Activated T-helper 17 cell treated with anti-CD3 and anti-CD28 coated beads, Interleukin-2, amount 50 U/mL, for 72 hours (primary cell): Measurements from ENCODE around the gene BID. TPM values are rescaled to one million over a fixed set of nuclear protein-coding genes. Genes with fewer than 3 reads are reported as not detected.

Source experiments
- ATAC-seq: fragments of 150-1000 bp; cut with Tn5 transposase; replicated peaks from 2 replicates; pipeline ENCODE4 v1.10.0; 2021; ENCODE audit warnings: mild to moderate bottlenecking, moderate library complexity
- H3K27ac Mint-ChIP-seq: one replicate; pipeline ENCODE4 v1.8.0; 2022; ENCODE audit warnings: mixed read lengths
- H3K27me3 Mint-ChIP-seq: one replicate; pipeline ENCODE4 v1.8.0; 2022; ENCODE audit warnings: mixed read lengths
- H3K36me3 Mint-ChIP-seq: one replicate; pipeline ENCODE4 v1.8.0; 2022; ENCODE audit warnings: low read depth, mild to moderate bottlenecking, mixed read lengths
- H3K4me1 Mint-ChIP-seq: one replicate; pipeline ENCODE4 v1.8.0; 2022; ENCODE audit warnings: mixed read lengths
- H3K4me3 Mint-ChIP-seq: one replicate; pipeline ENCODE4 v1.8.0; 2022; ENCODE audit warnings: mild to moderate bottlenecking, mixed read lengths
- H3K9me3 Mint-ChIP-seq: one replicate; pipeline ENCODE4 v1.8.0; 2022; ENCODE audit warnings: mixed read lengths
- total RNA-seq, 2 donors: library from RNA; stranded (reverse); gene quantifications; one replicate each; pipeline ENCODE4 v1.2.3, GENCODE V29; 2022

The BID gene
- total RNA-seq, 2 donors from 2014 or later, result 6.2 to 19.2 TPM

DNA sequence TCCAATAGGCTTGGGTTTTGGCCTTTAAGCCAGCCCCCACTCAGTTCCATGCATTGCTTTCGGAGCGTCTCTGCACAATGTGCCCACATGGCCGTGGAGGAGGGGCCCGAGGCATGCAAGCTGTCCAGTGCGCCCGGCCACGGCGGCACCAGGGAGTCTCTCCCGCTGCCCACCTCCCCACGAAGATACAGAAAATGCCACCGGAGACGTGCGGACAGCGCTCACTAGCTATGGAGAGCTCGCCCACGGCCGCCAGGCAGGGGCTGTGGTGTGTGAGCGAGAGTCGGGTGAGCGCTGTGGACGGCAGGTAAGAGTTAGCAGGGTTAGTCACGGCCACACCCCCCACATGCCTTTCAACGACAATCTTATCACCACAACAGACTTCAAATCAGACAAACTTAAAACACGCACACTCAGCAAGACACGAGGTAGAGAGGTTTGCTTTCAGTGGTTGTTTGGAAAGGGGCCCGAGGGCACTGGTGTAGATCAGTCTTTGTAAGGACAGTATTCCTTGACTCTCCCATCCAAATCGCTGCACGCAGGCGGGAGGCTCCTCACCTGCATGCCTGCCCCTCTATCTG, 18.7 kb upstream of the BID start:
- H3K36me3 Mint-ChIP-seq, result peaks cover 4% of the 10 kb centered on the region
- H3K4me3 Mint-ChIP-seq, result no peak overlapping the region
- ATAC-seq, result no peak
- no peak overlapping the region for H3K27ac Mint-ChIP-seq
- H3K4me1 Mint-ChIP-seq, result no peaks in the 10 kb centered on the region
- no peaks in the 10 kb centered on the region for H3K27me3 Mint-ChIP-seq
- H3K9me3 Mint-ChIP-seq, result no peaks in the 10 kb centered on the region

DNA sequence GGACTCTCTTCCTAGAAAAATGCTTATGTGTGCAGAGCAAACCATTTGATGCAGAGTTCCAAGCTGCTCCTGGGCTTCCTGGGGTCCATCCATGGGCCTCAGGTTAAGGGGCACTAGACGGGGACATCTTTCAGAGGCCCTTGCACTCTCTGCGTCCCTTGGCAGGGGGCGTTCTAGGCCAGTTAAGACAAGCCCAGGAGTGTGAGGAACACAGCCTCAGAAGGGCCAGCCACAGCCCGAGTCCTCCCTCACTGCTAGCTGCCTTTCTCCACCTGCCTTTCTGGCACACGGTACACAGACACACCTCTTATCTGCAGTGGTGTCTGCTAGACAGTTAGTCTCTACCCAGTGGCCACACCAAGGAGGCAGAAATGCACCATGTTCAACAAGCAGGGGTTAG, 18.0 kb upstream of the BID start:
- Mint-ChIP-seq H3K4me3 (no peak overlapping the region), H3K27me3 (no peaks in the 10 kb centered on the region), H3K27ac (no peak overlapping the region), H3K9me3 (no peaks in the 10 kb centered on the region), H3K4me1 (no peaks in the 10 kb centered on the region), H3K36me3 (peaks cover 4% of the 10 kb centered on the region)
- no peak for ATAC-seq

DNA sequence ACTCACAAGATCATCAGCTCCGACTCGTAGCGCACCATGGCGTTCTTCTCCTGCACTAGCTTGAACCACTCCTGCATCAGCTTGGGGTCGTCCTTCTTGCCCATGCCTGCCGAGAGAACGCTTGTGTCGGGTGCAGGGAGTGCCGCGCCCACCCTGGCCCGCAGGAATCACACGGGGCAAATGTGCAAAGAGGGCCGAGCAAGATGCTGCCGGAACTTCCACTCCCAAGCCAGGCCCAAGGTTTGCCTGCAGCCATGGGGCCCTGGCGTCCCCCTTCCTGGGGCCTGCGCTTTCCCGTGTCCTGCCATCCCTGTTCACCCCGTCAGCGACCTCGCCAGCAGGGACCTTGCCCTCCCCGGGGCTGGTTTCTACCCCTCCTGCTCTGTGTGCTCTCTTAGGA, 16.9 kb upstream of the BID start:
- Mint-ChIP-seq H3K4me3 (no peak overlapping the region), H3K9me3 (no peaks in the 10 kb centered on the region), H3K27me3 (no peaks in the 10 kb centered on the region), H3K36me3 (peaks cover 4% of the 10 kb centered on the region), H3K27ac (no peak overlapping the region), H3K4me1 (no peaks in the 10 kb centered on the region)
- ATAC-seq, result no peak

DNA sequence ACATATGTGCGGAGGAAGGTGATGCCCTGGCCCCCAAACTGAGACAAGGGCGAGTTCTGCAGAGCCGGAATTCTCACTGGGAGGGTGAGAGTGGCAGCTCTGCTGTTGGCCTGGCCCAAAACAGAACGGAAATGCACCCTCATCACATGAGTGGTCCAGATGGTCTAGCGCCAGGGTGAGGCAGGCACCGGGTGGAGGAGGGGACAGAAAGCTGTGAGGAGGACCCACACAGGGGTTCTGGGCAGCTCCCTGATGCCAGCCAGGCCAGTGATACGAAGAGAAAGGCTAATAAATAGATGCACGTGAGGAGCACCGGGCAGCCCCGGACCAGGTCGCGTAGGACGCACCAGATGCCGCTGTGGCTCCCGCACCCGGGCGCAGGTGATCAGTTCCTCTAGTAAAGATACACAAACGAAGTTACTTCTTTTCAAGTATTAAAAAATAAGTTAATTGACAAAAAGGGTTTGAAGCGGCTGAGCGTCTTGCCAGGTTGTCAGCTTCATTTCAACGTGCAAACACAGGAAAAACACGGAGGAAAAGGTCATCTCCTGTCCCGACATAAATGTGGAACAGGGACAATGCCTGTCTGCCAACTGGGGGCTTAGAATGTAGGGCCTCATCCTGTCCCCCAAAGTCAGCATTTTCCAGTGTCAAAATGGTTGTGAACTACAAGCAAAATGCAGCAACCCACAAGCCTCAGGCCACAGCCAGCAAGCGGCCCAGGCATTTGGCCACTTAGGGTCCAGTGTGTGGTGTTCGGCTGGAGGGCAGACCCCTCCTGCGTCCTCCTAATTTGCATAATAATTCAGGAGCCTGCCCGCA, 15.3 kb upstream of the BID start:
- Mint-ChIP-seq H3K27ac (no peak overlapping the region), H3K4me1 (no peaks in the 10 kb centered on the region), H3K9me3 (no peaks in the 10 kb centered on the region), H3K27me3 (no peaks in the 10 kb centered on the region), H3K4me3 (no peak overlapping the region), H3K36me3 (peaks cover 4% of the 10 kb centered on the region)
- no peak for ATAC-seq

DNA sequence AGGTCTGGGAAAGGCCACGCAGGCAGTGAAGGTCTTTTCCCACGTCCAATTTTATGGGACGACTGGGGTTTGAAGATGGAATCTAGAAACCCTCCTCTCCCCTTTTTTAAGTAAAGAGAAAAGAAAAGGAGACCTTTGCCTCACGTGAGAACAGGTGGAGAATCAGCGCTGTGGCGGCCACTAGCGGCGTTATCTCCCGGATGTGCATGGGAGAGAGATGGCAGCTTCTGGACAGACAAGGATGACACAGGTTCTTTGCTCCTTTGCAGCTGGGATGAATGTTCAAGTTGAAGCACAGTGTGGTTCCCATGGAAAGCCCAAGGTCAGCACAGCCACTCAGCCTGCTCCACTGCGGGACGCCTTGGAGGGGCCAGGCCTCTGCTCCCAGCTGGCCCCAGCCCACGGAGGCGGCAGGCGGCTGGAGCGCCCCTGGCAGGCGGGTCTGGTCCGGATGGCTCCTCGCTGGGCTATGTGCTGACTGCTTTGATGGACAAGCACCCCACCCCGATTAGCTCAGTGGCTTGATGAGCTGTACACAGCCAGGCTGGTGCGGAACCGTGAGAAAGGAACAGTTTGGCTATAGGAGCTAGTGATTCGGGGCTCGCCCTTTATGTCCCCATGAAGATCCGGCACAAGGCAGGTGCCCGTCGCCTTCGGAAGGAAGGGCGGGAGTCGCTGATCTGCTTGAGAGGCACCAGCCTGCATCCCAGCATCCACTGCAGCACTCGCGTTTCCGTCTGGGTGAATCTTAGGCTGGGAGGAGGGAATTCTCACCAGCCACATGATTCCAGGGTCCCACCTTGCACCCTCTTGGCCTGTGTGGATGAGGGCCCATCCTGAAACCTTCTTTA, 14.5 kb upstream of the BID start:
- H3K4me1 Mint-ChIP-seq, result no peaks in the 10 kb centered on the region
- ATAC-seq, result no peak
- H3K27ac Mint-ChIP-seq, result no peak overlapping the region
- H3K9me3 Mint-ChIP-seq, result no peaks in the 10 kb centered on the region
- no peak overlapping the region for H3K4me3 Mint-ChIP-seq
- no peaks in the 10 kb centered on the region for H3K27me3 Mint-ChIP-seq
- H3K36me3 Mint-ChIP-seq, result peaks cover 4% of the 10 kb centered on the region

DNA sequence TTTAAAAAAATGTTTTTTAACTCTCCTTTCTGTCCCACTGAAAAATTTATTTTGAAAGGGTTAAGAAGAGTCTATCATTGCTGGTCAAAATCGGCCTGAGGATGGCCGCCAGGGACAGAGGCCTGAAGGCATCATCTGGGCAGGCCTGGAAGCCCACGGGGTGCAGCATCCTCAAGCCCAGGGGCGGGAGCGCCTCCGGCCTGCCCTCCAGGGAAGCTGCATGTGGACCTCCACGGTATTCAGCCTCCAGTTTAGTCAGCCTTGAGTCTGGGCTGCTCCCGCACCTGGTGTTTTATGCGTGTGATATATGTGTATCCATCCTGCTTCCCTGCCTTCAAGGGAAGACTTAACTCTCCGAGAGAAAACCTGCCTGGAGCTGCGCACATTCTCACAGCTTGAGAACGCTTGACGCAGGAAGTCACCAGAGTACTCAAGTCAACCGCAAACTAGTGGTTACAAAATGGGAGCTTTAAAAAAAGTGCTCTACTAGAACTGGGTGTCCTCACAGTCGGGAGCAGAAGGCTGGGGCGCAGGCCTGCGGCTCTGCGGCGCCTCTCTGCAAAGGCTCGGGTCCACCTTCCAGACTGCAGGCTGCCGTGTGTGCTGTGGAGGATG, 13.6 kb upstream of the BID start:
- H3K4me1 Mint-ChIP-seq, result no peaks in the 10 kb centered on the region

DNA sequence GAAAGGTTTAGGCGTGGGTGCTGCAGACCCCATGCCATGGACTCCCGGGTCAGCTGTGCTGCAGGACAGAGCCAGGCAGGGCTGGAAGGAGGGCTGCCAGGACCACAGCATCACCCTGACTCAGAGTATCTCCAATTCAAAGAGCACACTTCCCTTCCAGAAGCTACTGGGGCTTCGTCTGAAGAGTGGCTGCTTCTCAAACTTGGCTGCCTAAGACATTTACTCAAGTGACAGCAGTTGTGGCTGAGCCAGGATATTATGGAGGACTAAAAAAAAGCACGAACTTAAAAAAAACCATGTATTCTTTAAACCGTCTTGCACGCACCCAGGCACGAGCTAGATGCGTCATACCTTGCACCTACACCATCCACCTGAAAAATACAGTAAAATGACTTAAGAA, 13.0 kb upstream of the BID start:
- Mint-ChIP-seq H3K27ac (no peak overlapping the region), H3K4me1 (no peaks in the 10 kb centered on the region), H3K27me3 (no peaks in the 10 kb centered on the region), H3K9me3 (no peaks in the 10 kb centered on the region), H3K4me3 (no peak overlapping the region), H3K36me3 (peaks cover 4% of the 10 kb centered on the region)
- no peak for ATAC-seq

More for the DNA sequence above, 13.6 kb upstream of the BID start:
- no peaks in the 10 kb centered on the region for H3K9me3 Mint-ChIP-seq
- H3K27me3 Mint-ChIP-seq, result no peaks in the 10 kb centered on the region
- no peak for ATAC-seq
- no peak overlapping the region for H3K4me3 Mint-ChIP-seq
- no peak overlapping the region for H3K27ac Mint-ChIP-seq
- H3K36me3 Mint-ChIP-seq, result peaks cover 4% of the 10 kb centered on the region

DNA sequence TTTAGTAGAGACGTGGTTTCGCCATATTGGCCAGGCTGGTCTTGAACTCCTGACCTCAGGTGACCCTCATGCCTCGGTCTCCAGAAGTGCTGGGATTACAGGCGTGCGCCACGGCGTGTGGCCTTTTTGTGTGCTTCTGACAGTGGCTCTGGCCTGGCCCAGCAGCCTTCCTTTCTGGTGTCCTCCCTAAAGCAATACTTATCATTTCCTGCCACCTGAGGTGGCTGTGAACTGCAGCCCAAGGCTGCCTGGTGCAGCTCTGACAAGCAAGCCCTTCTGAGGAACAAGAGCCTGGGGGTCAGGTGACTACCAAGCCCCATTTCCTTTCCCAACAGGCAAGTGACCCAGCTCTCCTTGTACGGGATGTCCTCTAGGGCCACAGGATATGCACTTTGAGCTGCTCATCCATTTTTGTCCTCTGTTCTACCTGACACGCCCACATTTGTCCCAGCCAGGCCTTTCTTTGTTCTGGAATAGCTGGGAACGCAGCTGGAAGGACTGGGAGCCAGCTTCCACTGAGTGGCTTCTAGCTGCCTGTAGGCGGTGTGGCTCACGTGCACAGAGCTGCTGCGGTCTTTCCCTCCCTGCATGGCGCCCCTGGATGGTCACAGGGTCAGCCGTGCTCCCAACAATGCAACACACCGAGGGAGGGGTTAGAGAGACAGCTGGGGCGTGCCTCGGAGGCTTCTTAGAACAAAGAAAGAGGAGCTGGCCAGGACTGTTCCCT, 12.3 kb upstream of the BID start:
- H3K9me3 Mint-ChIP-seq, result no peaks in the 10 kb centered on the region
- H3K36me3 Mint-ChIP-seq, result peaks cover 4% of the 10 kb centered on the region
- H3K27ac Mint-ChIP-seq, result no peak overlapping the region
- H3K27me3 Mint-ChIP-seq, result no peaks in the 10 kb centered on the region
- ATAC-seq, result no peak
- peaks cover under 1% of the 10 kb centered on the region for H3K4me1 Mint-ChIP-seq
- H3K4me3 Mint-ChIP-seq, result no peak overlapping the region

DNA sequence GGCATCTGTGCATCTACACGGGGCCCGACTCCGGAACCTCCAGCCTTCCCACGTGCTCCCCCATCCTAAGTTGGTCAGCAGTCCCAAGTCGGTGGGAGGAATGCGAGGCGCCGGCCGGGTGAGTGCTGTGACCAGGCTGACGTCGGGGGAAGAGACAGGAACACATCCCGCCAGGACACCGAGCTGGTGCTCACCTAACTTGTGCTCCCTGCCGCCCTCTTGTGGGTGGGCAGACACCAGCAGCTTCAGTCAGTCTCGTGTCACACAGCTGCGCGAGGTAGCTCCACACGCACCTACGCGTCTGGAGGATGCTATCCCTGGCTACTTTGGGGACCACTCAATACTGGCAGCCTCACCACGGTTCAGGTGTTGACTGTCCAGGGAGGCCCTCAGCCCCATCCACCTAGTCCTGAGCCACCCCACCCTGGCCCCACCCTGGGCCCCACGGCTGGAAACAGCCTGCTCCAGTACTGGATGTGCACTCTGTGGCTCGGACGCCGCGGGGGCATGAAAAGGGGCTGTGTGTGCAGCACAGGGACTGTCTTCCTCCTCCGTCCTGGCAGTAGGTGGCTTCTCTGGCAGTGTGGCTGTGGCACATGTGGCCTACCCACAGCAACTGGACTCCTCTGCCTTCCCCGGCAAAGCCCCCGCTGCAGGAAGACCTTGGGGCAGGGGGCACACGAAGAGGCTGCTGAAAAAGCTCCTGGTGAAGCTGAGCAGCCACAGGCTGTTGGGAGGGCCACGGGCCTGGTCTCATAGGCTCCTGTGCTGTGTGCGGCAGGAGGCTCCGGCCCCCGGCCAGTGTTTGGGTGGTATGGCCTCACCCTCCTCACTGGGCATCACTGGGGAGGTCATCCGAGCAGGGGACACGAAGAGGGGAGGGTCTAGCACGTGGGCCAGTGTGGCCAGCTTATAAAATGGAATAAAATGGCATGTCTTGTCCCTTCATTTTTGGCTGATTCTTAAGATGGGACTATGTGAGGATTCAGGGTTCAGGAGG, 11.2 kb upstream of the BID start:
- Mint-ChIP-seq H3K27ac (no peak overlapping the region), H3K27me3 (no peaks in the 10 kb centered on the region), H3K36me3 (peaks cover 4% of the 10 kb centered on the region), H3K4me1 (peaks cover 10% of the 10 kb centered on the region), H3K9me3 (no peaks in the 10 kb centered on the region), H3K4me3 (no peak overlapping the region)
- peak; percentile 35 for ATAC-seq

DNA sequence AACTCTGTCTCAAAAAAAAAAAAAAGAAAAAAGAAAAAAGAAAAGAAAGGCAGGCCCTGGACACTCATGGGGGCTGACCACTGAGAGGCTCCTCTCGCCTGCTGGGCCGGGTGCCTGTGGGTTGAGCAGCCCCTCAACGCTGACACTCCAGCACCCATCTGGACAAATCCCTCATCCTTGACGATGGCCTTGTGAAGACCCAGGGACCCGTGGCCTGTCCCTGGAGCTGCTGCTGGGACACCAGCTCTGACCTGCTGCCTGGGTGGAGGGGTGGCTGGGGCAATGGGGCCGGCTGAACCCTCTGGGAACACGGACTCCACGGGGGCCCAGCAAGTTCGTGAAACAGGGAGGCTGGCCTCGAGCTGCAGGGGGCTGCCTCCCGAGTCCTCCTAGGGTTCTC, 10.5 kb upstream of the BID start:
- Mint-ChIP-seq H3K4me1 (peaks cover 17% of the 10 kb centered on the region), H3K9me3 (no peaks in the 10 kb centered on the region), H3K27me3 (no peaks in the 10 kb centered on the region), H3K4me3 (no peak overlapping the region), H3K27ac (no peak overlapping the region), H3K36me3 (no peaks in the 10 kb centered on the region)
- no peak for ATAC-seq

DNA sequence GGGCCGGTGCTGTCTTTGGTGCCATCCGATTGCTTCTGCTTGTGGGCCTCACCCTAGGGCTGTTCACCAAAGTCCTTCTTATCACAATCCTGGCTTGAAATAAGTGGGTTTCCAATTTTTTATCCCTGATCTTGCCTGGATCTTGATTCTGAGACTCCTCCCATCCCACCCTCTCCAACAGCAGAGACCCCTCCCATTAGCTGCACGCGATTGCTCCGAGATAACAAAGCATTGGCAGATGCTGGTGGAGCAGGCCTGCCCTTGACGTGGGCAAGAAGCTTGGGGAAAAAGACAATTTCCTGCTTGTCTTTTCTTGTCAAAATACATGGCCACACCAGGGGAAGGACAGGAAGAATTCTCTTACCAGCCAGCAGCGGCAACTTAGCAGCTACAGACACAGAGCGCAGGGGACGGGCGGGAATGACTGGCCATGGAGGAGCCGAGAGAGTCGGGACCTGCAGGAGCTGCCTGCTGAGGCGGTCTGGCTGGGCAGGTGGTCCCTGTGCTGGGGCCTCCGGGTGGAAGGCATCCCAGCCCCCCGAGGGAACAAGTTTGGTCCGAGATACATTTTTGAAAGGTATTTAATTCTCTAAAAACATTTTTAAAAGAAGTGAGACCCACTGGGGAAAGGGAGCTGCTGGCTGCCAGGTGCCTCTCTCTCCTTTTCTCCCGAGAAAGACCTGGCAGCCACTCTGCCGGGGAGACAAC, 9.7 kb upstream of the BID start:
- no peak for ATAC-seq

DNA sequence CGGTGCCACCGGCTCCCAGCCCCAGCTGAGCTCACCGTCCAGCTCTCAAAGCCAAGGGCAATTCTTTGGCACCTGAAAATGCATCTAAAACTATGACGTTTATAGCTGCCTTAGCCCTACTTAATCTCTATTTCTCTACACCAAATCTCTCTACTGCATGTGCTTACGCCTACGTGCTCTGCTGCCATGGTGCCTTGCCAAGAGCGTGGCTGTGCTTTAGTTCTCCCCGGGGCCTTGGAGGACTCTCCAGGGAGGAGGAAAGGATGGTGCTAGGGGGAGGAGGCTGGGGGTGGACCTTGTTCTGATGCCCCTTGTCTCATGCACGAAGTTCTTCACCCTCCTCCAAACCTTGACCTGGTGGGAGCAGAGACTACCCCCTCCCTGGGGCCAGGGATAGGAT, 9.0 kb upstream of the BID start:
- no peak for ATAC-seq
- Mint-ChIP-seq H3K27me3 (no peaks in the 10 kb centered on the region), H3K4me3 (no peak overlapping the region), H3K4me1 (peaks cover 26% of the 10 kb centered on the region), H3K36me3 (no peaks in the 10 kb centered on the region), H3K9me3 (no peaks in the 10 kb centered on the region), H3K27ac (no peak overlapping the region)

More for the DNA sequence above, 9.7 kb upstream of the BID start:
- no peaks in the 10 kb centered on the region for H3K36me3 Mint-ChIP-seq
- no peaks in the 10 kb centered on the region for H3K9me3 Mint-ChIP-seq
- H3K4me3 Mint-ChIP-seq, result no peak overlapping the region
- no peaks in the 10 kb centered on the region for H3K27me3 Mint-ChIP-seq
- peaks cover 24% of the 10 kb centered on the region for H3K4me1 Mint-ChIP-seq
- H3K27ac Mint-ChIP-seq, result no peak overlapping the region

DNA sequence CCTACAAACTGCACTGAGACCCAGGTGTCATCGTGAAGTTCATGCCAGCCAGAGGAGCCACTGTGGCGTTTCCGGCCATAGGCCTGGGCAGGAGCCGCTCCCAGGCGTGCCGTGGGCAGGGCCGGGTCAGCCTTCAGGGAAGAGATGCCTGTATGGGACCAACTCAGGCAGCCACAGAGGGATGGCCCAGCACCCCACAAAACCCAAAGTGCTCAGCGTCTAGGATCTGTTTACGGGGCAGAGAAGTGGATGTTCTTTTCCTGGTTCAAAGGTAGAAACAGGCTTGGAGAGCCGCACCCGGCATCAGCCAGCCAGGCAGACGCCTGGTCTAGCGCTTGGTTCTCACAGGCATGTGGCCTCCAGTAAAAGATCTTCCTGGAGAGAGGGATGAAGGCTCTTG, 8.4 kb upstream of the BID start:
- H3K27ac Mint-ChIP-seq, result no peak overlapping the region
- no peak overlapping the region for H3K4me3 Mint-ChIP-seq
- H3K36me3 Mint-ChIP-seq, result no peaks in the 10 kb centered on the region
- no peaks in the 10 kb centered on the region for H3K27me3 Mint-ChIP-seq
- no peak for ATAC-seq
- H3K4me1 Mint-ChIP-seq, result peaks cover 26% of the 10 kb centered on the region
- no peaks in the 10 kb centered on the region for H3K9me3 Mint-ChIP-seq
